H9 (cell line): ENCODE measurements around the gene MR1. TPM values are rescaled to one million over a fixed set of nuclear protein-coding genes. Genes with fewer than 3 reads are reported as not detected.

ENCODE experiments used
- DNase-seq: peaks from one replicate; pipeline ENCODE4 v3.0.0-alpha.2; 2017
- H2AFZ ChIP-seq: one replicate; pipeline ENCODE4 v1.6.1; 2013; ENCODE audit warnings: mild to moderate bottlenecking, low read length, control low read depth, moderate library complexity
- H2AK5ac ChIP-seq: 2 replicates; pipeline ENCODE4 v1.6.1; 2013; ENCODE audit warnings: low read length, control low read depth, mixed read lengths; ENCODE audit not compliant: insufficient read length
- H2BK120ac ChIP-seq: one replicate; pipeline ENCODE4 v1.6.1; 2013; ENCODE audit warnings: low read depth, mild to moderate bottlenecking, low read length, control low read depth, inconsistent platforms; ENCODE audit not compliant: poor library complexity, severe bottlenecking
- H2BK12ac ChIP-seq: 2 replicates; pipeline ENCODE4 v1.6.1; 2013; ENCODE audit warnings: low read length, control low read depth, mixed read lengths, low read depth; ENCODE audit not compliant: insufficient read length
- H2BK15ac ChIP-seq: 2 replicates; pipeline ENCODE4 v1.6.1; 2013; ENCODE audit warnings: low read depth, low read length, control low read depth
- H2BK20ac ChIP-seq: one replicate; pipeline ENCODE4 v1.6.1; 2013; ENCODE audit warnings: low read depth, mild to moderate bottlenecking, low read length, control low read depth, inconsistent platforms; ENCODE audit not compliant: poor library complexity, severe bottlenecking
- H2BK5ac ChIP-seq: 2 replicates; pipeline ENCODE4 v1.6.1; 2013; ENCODE audit warnings: low read length, control low read depth, mixed read lengths; ENCODE audit not compliant: insufficient read length
- H3K14ac ChIP-seq: 2 replicates; pipeline ENCODE4 v1.6.1; 2013; ENCODE audit warnings: low read length, control low read depth; ENCODE audit not compliant: insufficient read depth
- H3K18ac ChIP-seq: 2 replicates; pipeline ENCODE4 v1.6.1; 2013; ENCODE audit warnings: low read depth, mild to moderate bottlenecking, mixed read lengths, low read length, control low read depth; ENCODE audit not compliant: insufficient read length
- H3K23ac ChIP-seq: 2 replicates; pipeline ENCODE4 v1.6.1; 2013; ENCODE audit warnings: low read length, control low read depth, mixed read lengths, low read depth; ENCODE audit not compliant: insufficient read length
- H3K23me2 ChIP-seq: 2 replicates; pipeline ENCODE4 v1.6.1; 2013; ENCODE audit warnings: low read depth, mild to moderate bottlenecking, mixed read lengths, low read length, control low read depth; ENCODE audit not compliant: insufficient read length, poor library complexity, severe bottlenecking
- H3K27ac ChIP-seq: 2 replicates; pipeline ENCODE4 v1.5.1; 2013; ENCODE audit warnings: low read length, control low read depth, mixed read lengths, low read depth; ENCODE audit not compliant: insufficient read length
- H3K27me3 ChIP-seq: 2 replicates; pipeline ENCODE4 v1.6.1; 2013; ENCODE audit warnings: low read length, control low read depth, inconsistent platforms; ENCODE audit not compliant: insufficient read depth
- H3K4ac ChIP-seq: 2 replicates; pipeline ENCODE4 v1.6.1; 2013; ENCODE audit warnings: low read depth, mild to moderate bottlenecking, control low read depth, inconsistent platforms, low read length, moderate library complexity
- H3K4me1 ChIP-seq: 2 replicates; pipeline ENCODE4 v1.6.1; 2013; ENCODE audit warnings: low read length, control low read depth, inconsistent platforms; ENCODE audit not compliant: insufficient read depth
- H3K4me2 ChIP-seq: 2 replicates; pipeline ENCODE4 v1.6.1; 2013; ENCODE audit warnings: low read length, control low read depth, mixed read lengths; ENCODE audit not compliant: insufficient read length, insufficient read depth
- H3K56ac ChIP-seq: 2 replicates; pipeline ENCODE4 v1.6.1; 2013; ENCODE audit warnings: low read depth, mild to moderate bottlenecking, mixed read lengths, low read length, control low read depth; ENCODE audit not compliant: insufficient read length
- H3K79me1 ChIP-seq: 2 replicates; pipeline ENCODE4 v1.6.1; 2013; ENCODE audit warnings: low read depth, mild to moderate bottlenecking, moderate library complexity, low read length, control low read depth, inconsistent platforms; ENCODE audit not compliant: insufficient read depth, poor library complexity, severe bottlenecking
- H3K79me2 ChIP-seq: 2 replicates; pipeline ENCODE4 v1.6.1; 2013; ENCODE audit warnings: low read length, control low read depth, inconsistent platforms; ENCODE audit not compliant: insufficient read depth
- H3K9ac ChIP-seq: 2 replicates; pipeline ENCODE4 v1.6.1; 2013; ENCODE audit warnings: low read length, control low read depth, mixed read lengths; ENCODE audit not compliant: insufficient read length; ENCODE audit errors: extremely low read depth
- H3K9me3 ChIP-seq: one replicate; pipeline ENCODE4 v1.6.1; 2013; ENCODE audit warnings: low read depth, low read length, inconsistent platforms; ENCODE audit not compliant: control insufficient read depth
- H3T11ph ChIP-seq: one replicate; pipeline ENCODE4 v1.6.1; 2013; ENCODE audit warnings: mild to moderate bottlenecking, low read length, control low read depth, inconsistent platforms
- H4K20me1 ChIP-seq: one replicate; pipeline ENCODE4 v1.6.1; 2013; ENCODE audit not compliant: control insufficient read depth, insufficient read length, insufficient read depth
- H4K5ac ChIP-seq: 2 replicates; pipeline ENCODE4 v1.6.1; 2013; ENCODE audit warnings: low read depth, mild to moderate bottlenecking, mixed read lengths, low read length, control low read depth; ENCODE audit not compliant: insufficient read length
- H4K8ac ChIP-seq: replicated peaks from 2 replicates; pipeline ENCODE4 v1.6.1; 2013; ENCODE audit warnings: low read length, control low read depth, mixed read lengths, low read depth; ENCODE audit not compliant: insufficient read length
- H4K91ac ChIP-seq: 2 replicates; pipeline ENCODE4 v1.6.1; 2013; ENCODE audit warnings: low read depth, mild to moderate bottlenecking, moderate library complexity, mixed read lengths, low read length, control low read depth; ENCODE audit not compliant: insufficient read length
- H3K27ac Mint-ChIP-seq, 3 experiments: 2 replicates in 2 of 3; 3 replicates in 1 of 3; pipeline ENCODE4 v1.8.0; 2020 to 2021; ENCODE audit warnings: mixed read lengths in 3 of 3, mild to moderate bottlenecking in 1 of 3, moderate library complexity in 1 of 3
- H3K27me3 Mint-ChIP-seq: 2 replicates; pipeline ENCODE4 v1.8.0; 2021; ENCODE audit warnings: low read depth, mild to moderate bottlenecking, moderate library complexity, mixed read lengths
- H3K36me3 Mint-ChIP-seq, 3 experiments: 2 replicates in 2 of 3; 3 replicates in 1 of 3; pipeline ENCODE4 v1.8.0; 2020 to 2021; ENCODE audit warnings: low read depth in 3 of 3, mixed read lengths in 3 of 3; ENCODE audit not compliant: insufficient read depth in 1 of 3
- H3K4me1 Mint-ChIP-seq, 2 experiments: 2 replicates each; pipeline ENCODE4 v1.8.0; 2020; ENCODE audit warnings: mixed read lengths in 2 of 2
- H3K4me3 Mint-ChIP-seq, 2 experiments: 2 replicates in 1 of 2; 3 replicates in 1 of 2; pipeline ENCODE4 v1.8.0; 2020 to 2021; ENCODE audit warnings: mild to moderate bottlenecking in 2 of 2, mixed read lengths in 2 of 2, moderate library complexity in 1 of 2
- H3K9me3 Mint-ChIP-seq, 2 experiments: 2 replicates in 1 of 2; 3 replicates in 1 of 2; pipeline ENCODE4 v1.8.0; 2020; ENCODE audit warnings: mild to moderate bottlenecking in 2 of 2, mixed read lengths in 2 of 2, moderate library complexity in 1 of 2
- CTCF ChIP-seq: fragments of 200-600 bp; sonication (generic); conservative IDR thresholded peaks from 3 replicates; pipeline ENCODE4 v1.8.0; 2021; ENCODE audit warnings: antibody characterized with exemption, mild to moderate bottlenecking
- WGBS: extraction: QIAGEN DNeasy Blood & Tissue Kit; methylation state at CpG from one replicate; pipeline ENCODE4 v1.1.7; 2013; ENCODE audit warnings: missing lambda C conversion rate, low lambda C conversion rate, mixed read lengths; ENCODE audit not compliant: insufficient read length; ENCODE audit errors: extremely low coverage; 5-methylcytosine and 5-hydroxymethylcytosine counted together
- total RNA-seq: library from RNA; stranded (reverse); gene quantifications from 2 replicates; pipeline ENCODE4 v1.2.1, GENCODE V29; 2021

MR1 gene
- total RNA-seq, 1 experiment from 2014 or later = 0.02 TPM

DNA sequence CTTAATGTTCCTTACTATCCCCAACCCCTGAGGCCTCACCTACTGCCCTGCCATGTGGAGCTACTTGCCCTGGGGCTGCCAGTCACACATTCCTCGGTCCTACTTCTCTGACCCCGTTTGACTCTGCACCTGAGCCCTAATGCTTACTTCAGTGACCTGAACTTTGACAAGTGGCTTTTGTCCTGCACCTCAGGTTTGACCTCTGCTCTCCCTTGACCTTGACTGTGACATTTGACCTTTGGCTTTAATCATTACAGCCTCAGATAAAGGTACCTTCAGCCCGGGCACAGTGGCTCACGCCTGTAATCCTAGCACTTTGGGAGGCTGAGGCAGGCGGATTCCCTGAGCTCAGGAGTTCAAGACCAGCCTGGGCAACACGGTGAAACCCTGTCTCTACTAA, 22.8 kb downstream of the MR1 start:
- no peak overlapping the region for H3K27ac ChIP-seq
- no peak overlapping the region for H4K8ac ChIP-seq
- H3K9me3 Mint-ChIP-seq = no peaks in the 10 kb centered on the region; a peak in 1 of 5 replicates
- no peak overlapping the region for H2BK12ac ChIP-seq
- H3T11ph ChIP-seq = no peak overlapping the region
- TF ChIP-seq CTCF = no peak
- H3K27me3 ChIP-seq = no peaks in the 10 kb centered on the region
- H3K23me2 ChIP-seq = no peaks in the 10 kb centered on the region
- no peak overlapping the region for H3K18ac ChIP-seq
- H3K9me3 ChIP-seq = no peaks in the 10 kb centered on the region
- H3K27ac Mint-ChIP-seq = no peak overlapping the region
- DNase-seq = no peak
- no peaks in the 10 kb centered on the region for H3K79me1 ChIP-seq
- no peak overlapping the region for H3K23ac ChIP-seq
- H3K27me3 Mint-ChIP-seq = peaks cover 3% of the 10 kb centered on the region
- H3K79me2 ChIP-seq = no peaks in the 10 kb centered on the region
- no peak overlapping the region for H2BK20ac ChIP-seq
- no peak overlapping the region for H3K4ac ChIP-seq
- H2AFZ ChIP-seq = no peak overlapping the region
- no peak overlapping the region for H3K14ac ChIP-seq
- no peak overlapping the region for H3K4me3 Mint-ChIP-seq
- no peak overlapping the region for H4K5ac ChIP-seq
- no peak overlapping the region for H2BK5ac ChIP-seq
- H4K91ac ChIP-seq = no peak overlapping the region
- no CpG with 5 or more reads among the region's 6 CpGs for WGBS
- H3K36me3 Mint-ChIP-seq = peaks cover 0 to 4% (median 0%) of the 10 kb centered on the region in 3 experiments; a peak in 2 of 7 replicates
- no peak overlapping the region for H2AK5ac ChIP-seq
- no peak overlapping the region for H2BK15ac ChIP-seq
- H3K4me1 ChIP-seq = no peaks in the 10 kb centered on the region
- no peak overlapping the region for H3K56ac ChIP-seq
- H3K9ac ChIP-seq = no peak overlapping the region
- no peaks in the 10 kb centered on the region for H4K20me1 ChIP-seq
- H2BK120ac ChIP-seq = no peak overlapping the region
- peaks cover 8 to 14% of the 10 kb centered on the region in 2 experiments for H3K4me1 Mint-ChIP-seq
- no peak overlapping the region for H3K4me2 ChIP-seq
